Colonic mucosa (tissue), 4 donors: ENCODE measurements around the gene DCAF10. TPM values are rescaled to one million over a fixed set of nuclear protein-coding genes. Genes with fewer than 3 reads are reported as not detected.

Experiments
- DNase-seq: peaks from one replicate; pipeline ENCODE4 v3.0.0-alpha.2; 2020
- H3K27ac ChIP-seq: fragments of 200-600 bp; one replicate; pipeline ENCODE4 v1.8.0; 2021
- H3K27me3 ChIP-seq: fragments of 200-600 bp; one replicate; pipeline ENCODE4 v1.8.0; 2021
- H3K36me3 ChIP-seq: fragments of 200-600 bp; one replicate; pipeline ENCODE4 v1.8.0; 2021
- H3K4me1 ChIP-seq: fragments of 200-600 bp; one replicate; pipeline ENCODE4 v1.8.0; 2021; ENCODE audit warnings: mild to moderate bottlenecking
- H3K4me3 ChIP-seq: fragments of 200-600 bp; one replicate; pipeline ENCODE4 v1.8.0; 2021
- H3K9ac ChIP-seq, 2 donors: one replicate each; pipeline ENCODE4 v1.7.0; 2013; ENCODE audit warnings: control low read depth in 2 of 2, low read depth in 2 of 2, low read length in 2 of 2
- H3K9me3 ChIP-seq: fragments of 200-600 bp; one replicate; pipeline ENCODE4 v1.8.0; 2021
- CTCF ChIP-seq: fragments of 200-600 bp; IDR thresholded peaks from one replicate; pipeline ENCODE4 v1.8.0; 2022; ENCODE audit warnings: antibody characterized with exemption, mild to moderate bottlenecking
- intact Hi-C: fragments of 100-400 bp; cut with DNase I; formaldehyde crosslinking; loops from one replicate; pipeline ENCODE4 v1.14.1; 2022
- total RNA-seq, 2 donors: library from RNA; stranded (reverse); fragmentation: NEBNext Ultra II Directional in 1 of 2; extraction: Animal tissue kit (Norgen Biotek cat#: 25700) in 1 of 2; gene quantifications; one replicate each; pipeline ENCODE4 v1.2.1, GENCODE V29; 2021
- donor health status: healthy.
- donor health status: DM: no; HTN: no; CAD: no.
- donor health status: DM: no; HTN: no; CAD: no.

Gene DCAF10
- total RNA-seq, 2 donors from 2014 or later: 25.4 to 32.7 TPM

GRCh38 chr9:37910271-37910670 lies 109.7 kb downstream of the DCAF10 start:
- DNase-seq: no peak
- H3K4me3 ChIP-seq: no peak overlapping the region
- no peaks in the 10 kb centered on the region for H3K4me1 ChIP-seq
- no peak for TF ChIP-seq CTCF
- H3K36me3 ChIP-seq: no peaks in the 10 kb centered on the region
- intact Hi-C loops: loop anchor here (5.0 to 10.0 kb wide), 4 partner anchors 157 to 495 kb away; partner anchors contain the start of gene SHB
- no peaks in the 10 kb centered on the region for H3K27me3 ChIP-seq
- no peak overlapping the region for H3K9ac ChIP-seq
- H3K9me3 ChIP-seq: no peaks in the 10 kb centered on the region
- no peak overlapping the region for H3K27ac ChIP-seq

GRCh38 chr9:37911271-37911681 lies 110.7 kb downstream of the DCAF10 start:
- Histone ChIP-seq H3K27me3 (no peaks in the 10 kb centered on the region), H3K27ac (no peak overlapping the region), H3K9me3 (no peaks in the 10 kb centered on the region), H3K36me3 (no peaks in the 10 kb centered on the region), H3K4me3 (no peak overlapping the region), H3K4me1 (no peaks in the 10 kb centered on the region), H3K9ac (no peak overlapping the region)
- intact Hi-C loops: loop anchor here (5.0 to 10.0 kb wide), 4 partner anchors 156 to 494 kb away; partner anchors contain the start of gene SHB
- TF ChIP-seq CTCF: no peak
- no peak for DNase-seq

- no peaks in the 10 kb centered on the region for H3K9me3 ChIP-seq
- intact Hi-C loops: loop anchor here (2.0 to 10.0 kb wide), 5 partner anchors 154 to 491 kb away; partner anchors contain the start of gene SHB
- H3K36me3 ChIP-seq: no peaks in the 10 kb centered on the region
- no peak overlapping the region for H3K9ac ChIP-seq
- no peaks in the 10 kb centered on the region for H3K4me1 ChIP-seq
- H3K27ac ChIP-seq: no peak overlapping the region
- H3K4me3 ChIP-seq: no peak overlapping the region
- no peaks in the 10 kb centered on the region for H3K27me3 ChIP-seq
- peak; percentile 88 for DNase-seq
- TF ChIP-seq CTCF: peak; percentile 99
These were observed 113.0 kb downstream of the DCAF10 start for GRCh38 chr9:37913480-37914153.

GRCh38 chr9:37914154-37914551 lies 113.6 kb downstream of the DCAF10 start:
- H3K36me3 ChIP-seq: no peaks in the 10 kb centered on the region
- DNase-seq: no peak
- intact Hi-C loops: loop anchor here (2.0 to 10.0 kb wide), 5 partner anchors 153 to 491 kb away; partner anchors contain the start of gene SHB
- H3K4me1 ChIP-seq: no peaks in the 10 kb centered on the region
- H3K27me3 ChIP-seq: no peaks in the 10 kb centered on the region
- no peak overlapping the region for H3K4me3 ChIP-seq
- no peaks in the 10 kb centered on the region for H3K9me3 ChIP-seq
- H3K9ac ChIP-seq: no peak overlapping the region
- TF ChIP-seq CTCF: no peak
- no peak overlapping the region for H3K27ac ChIP-seq

- H3K9ac ChIP-seq: no peak overlapping the region
- no peaks in the 10 kb centered on the region for H3K36me3 ChIP-seq
- DNase-seq: no peak
- intact Hi-C loops: loop anchor here (2.0 to 10.0 kb wide), 5 partner anchors 152 to 490 kb away; partner anchors contain the start of gene SHB
- H3K9me3 ChIP-seq: no peaks in the 10 kb centered on the region
- H3K27ac ChIP-seq: no peak overlapping the region
- no peak for TF ChIP-seq CTCF
- H3K4me3 ChIP-seq: no peak overlapping the region
- no peaks in the 10 kb centered on the region for H3K27me3 ChIP-seq
- no peaks in the 10 kb centered on the region for H3K4me1 ChIP-seq
These were observed 114.2 kb downstream of the DCAF10 start for GRCh38 chr9:37914701-37915358.
